Prostate gland (tissue), 2 donors: ENCODE data around the gene ZCCHC10.

Experiments
- POLR2A ChIP-seq: fragments of 450-650 bp; IDR thresholded peaks from one replicate; pipeline ENCODE4 v1.6.1; 2016; ENCODE audit warnings: antibody characterized with exemption, mild to moderate bottlenecking
- POLR2AphosphoS5 ChIP-seq: sonication (generic); formaldehyde crosslinking; IDR thresholded peaks from one replicate; pipeline ENCODE4 v1.6.1; 2017; ENCODE audit warnings: antibody characterized with exemption
- TF ChIP-seq, protein P1 (sequence below), 4 experiments: fragments of 200-600 bp in 2 of 4; fragments of 450-650 bp in 2 of 4; sonication (generic) in 2 of 4; IDR thresholded peaks; 1 replicate in 3 of 4; 2 replicates in 1 of 4; pipeline ENCODE4 v1.5.1; 2016 to 2019; ENCODE audit warnings: antibody characterized with exemption in 4 of 4, mild to moderate bottlenecking in 2 of 4, moderate library complexity in 2 of 4

DNA sequence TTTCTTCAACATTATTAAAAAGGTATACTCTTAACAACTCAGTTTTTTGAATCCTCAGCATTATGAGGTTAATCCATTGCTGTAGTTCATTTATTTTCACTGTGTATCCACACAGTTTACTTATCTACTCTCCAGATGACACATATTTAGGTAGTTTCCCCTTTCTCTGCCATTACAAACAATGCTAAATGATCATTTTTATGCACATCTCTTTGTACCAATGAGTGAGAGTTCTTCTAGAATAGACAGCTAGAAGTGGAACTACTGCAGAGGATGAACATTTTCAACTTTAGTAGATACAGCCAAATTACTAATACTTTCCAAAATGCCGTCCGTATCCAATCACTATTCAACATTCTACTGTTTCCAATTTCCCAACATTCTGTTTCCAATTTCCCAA, 74.5 kb downstream of the ZCCHC10 start:
- TF ChIP-seq POLR2AphosphoS5 (no peak), POLR2A (no peak)
- TF ChIP-seq, protein P1, sequence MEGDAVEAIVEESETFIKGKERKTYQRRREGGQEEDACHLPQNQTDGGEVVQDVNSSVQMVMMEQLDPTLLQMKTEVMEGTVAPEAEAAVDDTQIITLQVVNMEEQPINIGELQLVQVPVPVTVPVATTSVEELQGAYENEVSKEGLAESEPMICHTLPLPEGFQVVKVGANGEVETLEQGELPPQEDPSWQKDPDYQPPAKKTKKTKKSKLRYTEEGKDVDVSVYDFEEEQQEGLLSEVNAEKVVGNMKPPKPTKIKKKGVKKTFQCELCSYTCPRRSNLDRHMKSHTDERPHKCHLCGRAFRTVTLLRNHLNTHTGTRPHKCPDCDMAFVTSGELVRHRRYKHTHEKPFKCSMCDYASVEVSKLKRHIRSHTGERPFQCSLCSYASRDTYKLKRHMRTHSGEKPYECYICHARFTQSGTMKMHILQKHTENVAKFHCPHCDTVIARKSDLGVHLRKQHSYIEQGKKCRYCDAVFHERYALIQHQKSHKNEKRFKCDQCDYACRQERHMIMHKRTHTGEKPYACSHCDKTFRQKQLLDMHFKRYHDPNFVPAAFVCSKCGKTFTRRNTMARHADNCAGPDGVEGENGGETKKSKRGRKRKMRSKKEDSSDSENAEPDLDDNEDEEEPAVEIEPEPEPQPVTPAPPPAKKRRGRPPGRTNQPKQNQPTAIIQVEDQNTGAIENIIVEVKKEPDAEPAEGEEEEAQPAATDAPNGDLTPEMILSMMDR (IDR thresholded peaks at IDR 0.05): no peak
